NOMO-1 (cell line): ENCODE results near the gene MEIOSIN.
A peak's percentile ranks its signal among the peaks of the same experiment; 100 is the strongest.
"Not testable (repeated sequence)": the region's sequence is repeated elsewhere in the genome, so short reads cannot be mapped to it uniquely, and the experiment has no call there.

Source experiments
- DNase-seq, 2 experiments: peaks; one replicate each; lab custom pipeline; 2025; ENCODE audit not compliant: unreplicated experiment in 2 of 2; lab: John Stamatoyannopoulos, UW

Gene MEIOSIN

GRCh38 chr19:45717131-45717982 lies 15.9 kb upstream of the MEIOSIN start:
- DNase-seq: peak; percentile 100

GRCh38 chr19:45717983-45718650 lies 15.1 kb upstream of the MEIOSIN start:
- DNase-seq: no peak

GRCh38 chr19:45720065-45720464 lies 13.2 kb upstream of the MEIOSIN start:
- not testable (repeated sequence) for DNase-seq

- not testable (repeated sequence) for DNase-seq
Observed at GRCh38 chr19:45728683-45729082, 4.6 kb upstream of the MEIOSIN start.

- no peak for DNase-seq
Observed at GRCh38 chr19:45729800-45730290, 3.4 kb upstream of the MEIOSIN start.

- peak; percentile 98 to 99 for DNase-seq
Observed at GRCh38 chr19:45730368-45731288, 2.6 kb upstream of the MEIOSIN start, which contains the start of gene FBXO46. Gene FBXO46 (minus strand): TSS chr19:45730896. CDS start chr19:45713495, 17,401 bp downstream.

- peak; percentile 53 to 64 for DNase-seq
Observed at GRCh38 chr19:45739498-45740439, 6.5 kb downstream of the MEIOSIN start.

- DNase-seq: no peak
Observed at GRCh38 chr19:45742969-45743368, 9.7 kb downstream of the MEIOSIN start.

- DNase-seq: no peak
Observed at GRCh38 chr19:45745606-45746005, 12.4 kb downstream of the MEIOSIN start.

- DNase-seq: no peak
Observed at GRCh38 chr19:45746866-45747265, 13.6 kb downstream of the MEIOSIN start.

GRCh38 chr19:45747513-45747912 lies 14.3 kb downstream of the MEIOSIN start:
- DNase-seq: no peak

- not testable (repeated sequence) for DNase-seq
Observed at GRCh38 chr19:45751483-45751882, 18.2 kb downstream of the MEIOSIN start.

- DNase-seq: no peak
Observed at GRCh38 chr19:45752639-45753038, 19.4 kb downstream of the MEIOSIN start.

GRCh38 chr19:45753548-45753947 lies 20.3 kb downstream of the MEIOSIN start:
- no peak for DNase-seq

GRCh38 chr19:45754323-45754722 lies 21.1 kb downstream of the MEIOSIN start:
- DNase-seq: no peak

- no peak for DNase-seq
Observed at GRCh38 chr19:45757695-45758094, 24.5 kb downstream of the MEIOSIN start.

GRCh38 chr19:45758921-45759320 lies 25.7 kb downstream of the MEIOSIN start:
- DNase-seq: no peak

- no peak for DNase-seq
Observed at GRCh38 chr19:45761714-45762113, 28.5 kb downstream of the MEIOSIN start.

- no peak for DNase-seq
Observed at GRCh38 chr19:45762870-45763631, 29.8 kb downstream of the MEIOSIN start.
